MCF 10A (cell line): Measurements from ENCODE around the gene MBD3L2. TPM values are rescaled to one million over a fixed set of nuclear protein-coding genes. Genes with fewer than 3 reads are reported as not detected.
"Not testable (repeated sequence)": the region's sequence is repeated elsewhere in the genome, so short reads cannot be mapped to it uniquely, and the experiment has no call there.

Experiments
- BruUV-seq: library from RNA; stranded (reverse); fragments of 400-500 nt; replicated peaks from 2 replicates; lab custom pipeline; 2021; lab: Mats Ljungman, UMichigan
- CTCF ChIA-PET: fragments of 300-600 bp; sonication (Branson Sonifier 250); formaldehyde crosslinking; extraction: SDS; loops from one replicate; lab custom pipeline; 2021; ENCODE audit warnings: antibody characterized with exemption, inconsistent platforms; lab: Yijun Ruan, JAX
- POLR2A ChIA-PET: fragments of 300-600, 350-650 bp; sonication (Branson Sonifier 250); formaldehyde crosslinking; extraction: SDS; loops from one replicate; lab custom pipeline; 2020; ENCODE audit warnings: antibody characterized with exemption, inconsistent platforms; lab: Yijun Ruan, JAX
- DNase-seq: peaks from one replicate; pipeline ENCODE4 v3.0.0-alpha.2; 2018; ENCODE audit not compliant: unreplicated experiment
- H3K27ac Mint-ChIP-seq: one replicate; pipeline ENCODE4 v1.8.0; 2022; ENCODE audit warnings: mild to moderate bottlenecking, low read depth, mixed read lengths; ENCODE audit not compliant: unreplicated experiment
- H3K27me3 Mint-ChIP-seq: one replicate; pipeline ENCODE4 v1.8.0; 2022; ENCODE audit warnings: mixed read lengths; ENCODE audit not compliant: insufficient read depth, unreplicated experiment
- H3K36me3 Mint-ChIP-seq: one replicate; pipeline ENCODE4 v1.8.0; 2022; ENCODE audit warnings: mild to moderate bottlenecking, moderate library complexity, mixed read lengths; ENCODE audit not compliant: insufficient read depth, unreplicated experiment
- H3K4me1 Mint-ChIP-seq: one replicate; pipeline ENCODE4 v1.8.0; 2022; ENCODE audit warnings: mixed read lengths; ENCODE audit not compliant: insufficient read depth, unreplicated experiment
- H3K4me3 Mint-ChIP-seq: one replicate; pipeline ENCODE4 v1.8.0; 2022; ENCODE audit warnings: mild to moderate bottlenecking, moderate library complexity, mixed read lengths; ENCODE audit not compliant: unreplicated experiment
- H3K9me3 Mint-ChIP-seq: one replicate; pipeline ENCODE4 v1.8.0; 2022; ENCODE audit warnings: mixed read lengths; ENCODE audit not compliant: unreplicated experiment
- intact Hi-C: fragments of 100-400 bp; cut with micrococcal nuclease; formaldehyde crosslinking; loops from 2 replicates; pipeline ENCODE4 v1.14.1; 2022
- total RNA-seq: library from RNA; stranded (reverse); gene quantifications from 2 replicates; pipeline ENCODE4 v1.2.3, GENCODE V29; 2022
- TF ChIP-seq, protein P1 (sequence below): fragments of 200-600 bp; IDR thresholded peaks from one replicate; pipeline ENCODE4 v1.8.0; 2022; ENCODE audit warnings: antibody characterized with exemption, mild to moderate bottlenecking; ENCODE audit not compliant: unreplicated experiment

MBD3L2 gene
- total RNA-seq, 1 experiment from 2014 or later: not detected

GRCh38 chr19:7052896-7053295, 3.8 kb downstream of the MBD3L2 start:
- BruUV-seq, POLR2A ChIA-PET: not testable (repeated sequence)

GRCh38 chr19:7054635-7055368, 5.7 kb downstream of the MBD3L2 start:
- H3K4me3 Mint-ChIP-seq, DNase-seq, BruUV-seq, CTCF ChIA-PET, H3K36me3 Mint-ChIP-seq, POLR2A ChIA-PET, H3K27ac Mint-ChIP-seq, H3K27me3 Mint-ChIP-seq, H3K9me3 Mint-ChIP-seq, H3K4me1 Mint-ChIP-seq, intact Hi-C loops: not testable (repeated sequence)

More at GRCh38 chr19:7052896-7053295, 3.8 kb downstream of the MBD3L2 start:
- intact Hi-C loops, CTCF ChIA-PET, H3K4me3 Mint-ChIP-seq, H3K9me3 Mint-ChIP-seq, H3K36me3 Mint-ChIP-seq, DNase-seq, H3K27me3 Mint-ChIP-seq, H3K4me1 Mint-ChIP-seq, H3K27ac Mint-ChIP-seq: not testable (repeated sequence)

DNA sequence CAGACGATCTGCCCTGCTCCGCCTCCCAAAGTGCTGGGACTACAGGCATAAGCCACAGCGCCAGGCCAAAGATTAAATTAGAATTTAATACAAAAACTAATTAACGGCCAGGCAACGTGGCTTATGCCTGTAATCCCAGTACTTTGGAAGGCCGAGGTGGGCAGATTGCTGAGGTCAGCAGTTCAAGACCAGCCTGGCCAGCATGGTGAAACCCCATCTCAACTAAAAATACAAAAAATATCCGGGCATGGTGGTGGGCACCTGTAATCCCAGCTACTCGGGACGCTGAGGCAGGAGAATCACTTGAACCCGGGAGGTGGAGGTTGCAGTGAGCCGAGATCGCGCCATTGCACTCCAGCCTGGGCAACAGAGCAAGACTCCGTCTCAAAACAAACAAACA, 6.6 kb downstream of the MBD3L2 start:
- H3K4me1 Mint-ChIP-seq, BruUV-seq, POLR2A ChIA-PET, DNase-seq, CTCF ChIA-PET, H3K27ac Mint-ChIP-seq, H3K27me3 Mint-ChIP-seq, H3K4me3 Mint-ChIP-seq, H3K9me3 Mint-ChIP-seq, intact Hi-C loops, H3K36me3 Mint-ChIP-seq: not testable (repeated sequence)

DNA sequence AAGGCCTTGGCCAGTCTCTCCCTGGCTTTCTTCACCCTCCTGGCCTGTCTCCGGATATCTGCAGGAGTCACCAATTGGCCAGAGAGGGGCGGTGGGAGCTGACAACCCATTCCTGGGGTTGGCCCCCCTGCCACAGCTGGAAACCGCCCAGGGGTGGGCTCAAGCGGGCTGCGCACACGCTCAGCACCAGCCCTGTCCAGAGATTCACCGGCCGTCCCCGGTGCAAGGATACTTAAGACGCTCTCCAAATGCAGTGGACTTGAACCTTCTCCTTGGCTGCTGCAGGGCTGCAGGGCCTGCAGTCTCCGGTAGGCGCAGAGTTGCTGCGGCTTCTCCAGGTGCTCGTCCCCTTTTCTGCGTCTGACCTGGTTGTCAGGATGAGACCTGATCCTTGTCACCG, 7.2 kb downstream of the MBD3L2 start:
- intact Hi-C loops, CTCF ChIA-PET, H3K9me3 Mint-ChIP-seq, DNase-seq, H3K4me1 Mint-ChIP-seq, H3K4me3 Mint-ChIP-seq, H3K36me3 Mint-ChIP-seq, H3K27me3 Mint-ChIP-seq, POLR2A ChIA-PET, BruUV-seq, H3K27ac Mint-ChIP-seq: not testable (repeated sequence)

- H3K4me1 Mint-ChIP-seq, H3K9me3 Mint-ChIP-seq, H3K27me3 Mint-ChIP-seq, DNase-seq, intact Hi-C loops, H3K4me3 Mint-ChIP-seq, H3K27ac Mint-ChIP-seq, BruUV-seq, H3K36me3 Mint-ChIP-seq, POLR2A ChIA-PET, CTCF ChIA-PET: not testable (repeated sequence)
These were observed 9.5 kb downstream of the MBD3L2 start, which contains the start of gene MBD3L3 for GRCh38 chr19:7058576-7058975. TSS of gene MBD3L3 (minus strand) at chr19:7058676. CDS start at chr19:7058605, 71 bp downstream.

GRCh38 chr19:7059977-7060376, 10.9 kb downstream of the MBD3L2 start:
- H3K4me1 Mint-ChIP-seq, H3K27me3 Mint-ChIP-seq, H3K9me3 Mint-ChIP-seq, H3K4me3 Mint-ChIP-seq, intact Hi-C loops, H3K27ac Mint-ChIP-seq, POLR2A ChIA-PET, CTCF ChIA-PET, BruUV-seq, H3K36me3 Mint-ChIP-seq, DNase-seq: not testable (repeated sequence)

DNA sequence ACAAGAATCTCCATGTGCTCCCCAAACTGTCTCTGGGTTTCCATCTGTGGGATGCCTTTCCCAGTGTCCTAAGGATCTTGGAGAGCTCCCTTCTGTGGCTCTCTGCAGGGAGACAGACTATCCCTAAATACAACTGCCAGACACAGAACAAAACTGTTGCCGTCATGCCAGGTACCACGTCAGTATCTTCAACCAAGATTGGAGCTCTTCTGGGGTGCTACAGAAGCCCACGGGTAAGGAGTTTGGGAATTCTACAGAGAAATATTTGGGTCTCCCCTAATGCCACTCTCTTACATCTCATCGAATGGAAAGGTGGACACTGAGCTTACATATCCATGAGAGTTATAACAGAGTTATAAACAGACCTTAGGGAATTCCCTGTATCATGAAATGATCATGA, 14.2 kb downstream of the MBD3L2 start:
- no peak for DNase-seq
- Mint-ChIP-seq H3K36me3 (no peaks in the 10 kb centered on the region), H3K9me3 (no peaks in the 10 kb centered on the region), H3K27ac (no peak overlapping the region), H3K4me3 (no peak overlapping the region), H3K27me3 (no peaks in the 10 kb centered on the region), H3K4me1 (no peaks in the 10 kb centered on the region)
- TF ChIP-seq, protein P1, sequence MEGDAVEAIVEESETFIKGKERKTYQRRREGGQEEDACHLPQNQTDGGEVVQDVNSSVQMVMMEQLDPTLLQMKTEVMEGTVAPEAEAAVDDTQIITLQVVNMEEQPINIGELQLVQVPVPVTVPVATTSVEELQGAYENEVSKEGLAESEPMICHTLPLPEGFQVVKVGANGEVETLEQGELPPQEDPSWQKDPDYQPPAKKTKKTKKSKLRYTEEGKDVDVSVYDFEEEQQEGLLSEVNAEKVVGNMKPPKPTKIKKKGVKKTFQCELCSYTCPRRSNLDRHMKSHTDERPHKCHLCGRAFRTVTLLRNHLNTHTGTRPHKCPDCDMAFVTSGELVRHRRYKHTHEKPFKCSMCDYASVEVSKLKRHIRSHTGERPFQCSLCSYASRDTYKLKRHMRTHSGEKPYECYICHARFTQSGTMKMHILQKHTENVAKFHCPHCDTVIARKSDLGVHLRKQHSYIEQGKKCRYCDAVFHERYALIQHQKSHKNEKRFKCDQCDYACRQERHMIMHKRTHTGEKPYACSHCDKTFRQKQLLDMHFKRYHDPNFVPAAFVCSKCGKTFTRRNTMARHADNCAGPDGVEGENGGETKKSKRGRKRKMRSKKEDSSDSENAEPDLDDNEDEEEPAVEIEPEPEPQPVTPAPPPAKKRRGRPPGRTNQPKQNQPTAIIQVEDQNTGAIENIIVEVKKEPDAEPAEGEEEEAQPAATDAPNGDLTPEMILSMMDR: no peak
- intact Hi-C loops: no loop called here
- CTCF ChIA-PET: no interaction called here
- no TSS peak for BruUV-seq
- POLR2A ChIA-PET: interaction anchor here (1.0 kb wide), 1 partner anchor 806 kb away, joined by 4 read pairs; no protein-coding TSS in a partner anchor
